ENCODE measurements around the gene CDK16.

Gene CDK16
- 44.6 to 98.1 (median 48.7) reads per million in 9 experiments for total RNA-seq

- DNase-seq (peak in 2 of 3 experiments; percentile 52 to 57), ATAC-seq (replicated peaks) (peak; percentile 40)
- Mint-ChIP-seq H3K4me1 (ENCODE audit: low read depth in 2 of 2) (peaks cover 33 to 40% of the 10 kb centered on the region in 2 donors), H3K27ac (peak within 1 kb of the TSS; percentile 99), H3K9me3 (no peaks in the 10 kb centered on the region), H3K4me3 (peak within 1 kb of the TSS; percentile 89), H3K27me3 (no peaks in the 10 kb centered on the region), H3K36me3 (ENCODE audit: insufficient read depth) (peaks cover 56% of the 10 kb centered on the region)
These were observed at the start of gene CDK16 for GRCh38 chrX:47218280-47218919. CDK16 (plus strand) TSS chrX:47218681; CDS start chrX:47223558, 4,877 bp downstream.

GRCh38 chrX:47169273-47169672 lies 49.2 kb upstream of the CDK16 start:
- H3K4me3 Mint-ChIP-seq, result no peak overlapping the region
- ATAC-seq (replicated peaks) (no peak), DNase-seq (no peak)
- H3K27ac Mint-ChIP-seq, result peak overlapping the region in 1 of 2 donors; percentile 41
- peaks cover 4 to 5% of the 10 kb centered on the region in 2 donors for H3K4me1 Mint-ChIP-seq (ENCODE audit: low read depth in 2 of 2)
- no peaks in the 10 kb centered on the region for H3K9me3 Mint-ChIP-seq
- H3K36me3 Mint-ChIP-seq (ENCODE audit: insufficient read depth), result peaks cover 38% of the 10 kb centered on the region
- H3K27me3 Mint-ChIP-seq, result no peaks in the 10 kb centered on the region

- DNase-seq, result no peak
- H3K36me3 Mint-ChIP-seq (ENCODE audit: insufficient read depth), result peaks cover 36% of the 10 kb centered on the region
- peak overlapping the region in 1 of 2 donors; percentile 76 for H3K27ac Mint-ChIP-seq
- no peaks in the 10 kb centered on the region for H3K27me3 Mint-ChIP-seq
- no peaks in the 10 kb centered on the region for H3K9me3 Mint-ChIP-seq
- no peak for ATAC-seq (replicated peaks)
- H3K4me3 Mint-ChIP-seq, result no peak overlapping the region
- peaks cover 4 to 5% of the 10 kb centered on the region in 2 donors for H3K4me1 Mint-ChIP-seq (ENCODE audit: low read depth in 2 of 2)
These were observed 48.6 kb upstream of the CDK16 start for GRCh38 chrX:47169726-47170515.

- peaks cover 32% of the 10 kb centered on the region for H3K36me3 Mint-ChIP-seq (ENCODE audit: insufficient read depth)
- DNase-seq (no peak), ATAC-seq (replicated peaks) (no peak)
- no peaks in the 10 kb centered on the region for H3K27me3 Mint-ChIP-seq
- H3K4me3 Mint-ChIP-seq, result no peak overlapping the region
- H3K4me1 Mint-ChIP-seq (ENCODE audit: low read depth in 2 of 2), result peaks cover 4 to 5% of the 10 kb centered on the region in 2 donors
- no peak overlapping the region for H3K27ac Mint-ChIP-seq
- H3K9me3 Mint-ChIP-seq, result no peaks in the 10 kb centered on the region
These were observed 47.4 kb upstream of the CDK16 start for GRCh38 chrX:47170861-47171692.

- H3K27me3 Mint-ChIP-seq, result no peaks in the 10 kb centered on the region
- no peak overlapping the region for H3K27ac Mint-ChIP-seq
- no peaks in the 10 kb centered on the region for H3K9me3 Mint-ChIP-seq
- ATAC-seq (replicated peaks) (no peak), DNase-seq (no peak)
- peaks cover 4 to 5% of the 10 kb centered on the region in 2 donors for H3K4me1 Mint-ChIP-seq (ENCODE audit: low read depth in 2 of 2)
- peaks cover 33% of the 10 kb centered on the region for H3K36me3 Mint-ChIP-seq (ENCODE audit: insufficient read depth)
- H3K4me3 Mint-ChIP-seq, result no peak overlapping the region
These were observed 46.5 kb upstream of the CDK16 start for GRCh38 chrX:47171996-47172395.

- DNase-seq, result no peak
- ATAC-seq (replicated peaks), result no peak
- no peaks in the 10 kb centered on the region for H3K9me3 Mint-ChIP-seq
- no peak overlapping the region for H3K27ac Mint-ChIP-seq
- no peak overlapping the region for H3K4me3 Mint-ChIP-seq
- peaks cover 4 to 5% of the 10 kb centered on the region in 2 donors for H3K4me1 Mint-ChIP-seq (ENCODE audit: low read depth in 2 of 2)
- peaks cover 36% of the 10 kb centered on the region for H3K36me3 Mint-ChIP-seq (ENCODE audit: insufficient read depth)
- H3K27me3 Mint-ChIP-seq, result no peaks in the 10 kb centered on the region
These were observed 45.9 kb upstream of the CDK16 start for GRCh38 chrX:47172549-47172948.

- no peak overlapping the region for H3K4me3 Mint-ChIP-seq
- DNase-seq (no peak), ATAC-seq (replicated peaks) (no peak)
- H3K27me3 Mint-ChIP-seq, result no peaks in the 10 kb centered on the region
- H3K9me3 Mint-ChIP-seq, result no peaks in the 10 kb centered on the region
- peak overlapping the region in 1 of 2 donors; percentile 73 for H3K27ac Mint-ChIP-seq
- peaks cover 43% of the 10 kb centered on the region for H3K36me3 Mint-ChIP-seq (ENCODE audit: insufficient read depth)
- peaks cover 0 to 5% of the 10 kb centered on the region in 2 donors for H3K4me1 Mint-ChIP-seq (ENCODE audit: low read depth in 2 of 2)
These were observed 45.3 kb upstream of the CDK16 start for GRCh38 chrX:47172971-47173792.

GRCh38 chrX:47174376-47174775 lies 44.1 kb upstream of the CDK16 start:
- H3K36me3 Mint-ChIP-seq (ENCODE audit: insufficient read depth), result peaks cover 50% of the 10 kb centered on the region
- no peaks in the 10 kb centered on the region for H3K27me3 Mint-ChIP-seq
- H3K4me3 Mint-ChIP-seq, result no peak overlapping the region
- peak overlapping the region in 1 of 2 donors; percentile 17 for H3K27ac Mint-ChIP-seq
- DNase-seq, result no peak
- H3K4me1 Mint-ChIP-seq (ENCODE audit: low read depth in 2 of 2), result no peaks in the 10 kb centered on the region
- no peaks in the 10 kb centered on the region for H3K9me3 Mint-ChIP-seq
- ATAC-seq (replicated peaks), result no peak

GRCh38 chrX:47174846-47175587 lies 43.5 kb upstream of the CDK16 start:
- DNase-seq, result no peak
- no peak overlapping the region for H3K4me3 Mint-ChIP-seq
- H3K9me3 Mint-ChIP-seq, result no peaks in the 10 kb centered on the region
- peaks cover 49% of the 10 kb centered on the region for H3K36me3 Mint-ChIP-seq (ENCODE audit: insufficient read depth)
- H3K4me1 Mint-ChIP-seq (ENCODE audit: low read depth in 2 of 2), result no peaks in the 10 kb centered on the region
- no peak for ATAC-seq (replicated peaks)
- H3K27ac Mint-ChIP-seq, result no peak overlapping the region
- H3K27me3 Mint-ChIP-seq, result no peaks in the 10 kb centered on the region

GRCh38 chrX:47175588-47175980 lies 42.9 kb upstream of the CDK16 start:
- no peak overlapping the region for H3K27ac Mint-ChIP-seq

GRCh38 chrX:47176101-47176740 lies 42.3 kb upstream of the CDK16 start:
- Mint-ChIP-seq H3K27me3 (no peaks in the 10 kb centered on the region), H3K27ac (no peak overlapping the region), H3K4me3 (no peak overlapping the region), H3K36me3 (ENCODE audit: insufficient read depth) (peaks cover 49% of the 10 kb centered on the region), H3K4me1 (ENCODE audit: low read depth in 2 of 2) (no peaks in the 10 kb centered on the region), H3K9me3 (no peaks in the 10 kb centered on the region)
- no peak for DNase-seq
- no peak for ATAC-seq (replicated peaks)

More at GRCh38 chrX:47175588-47175980, 42.9 kb upstream of the CDK16 start:
- Mint-ChIP-seq H3K4me1 (ENCODE audit: low read depth in 2 of 2) (no peaks in the 10 kb centered on the region), H3K36me3 (ENCODE audit: insufficient read depth) (peaks cover 47% of the 10 kb centered on the region), H3K4me3 (no peak overlapping the region), H3K9me3 (no peaks in the 10 kb centered on the region), H3K27me3 (no peaks in the 10 kb centered on the region)
- ATAC-seq (replicated peaks) (no peak), DNase-seq (no peak)

- no peaks in the 10 kb centered on the region for H3K27me3 Mint-ChIP-seq
- H3K9me3 Mint-ChIP-seq, result no peaks in the 10 kb centered on the region
- peaks cover 50% of the 10 kb centered on the region for H3K36me3 Mint-ChIP-seq (ENCODE audit: insufficient read depth)
- no peak overlapping the region for H3K4me3 Mint-ChIP-seq
- no peak for ATAC-seq (replicated peaks)
- no peaks in the 10 kb centered on the region for H3K4me1 Mint-ChIP-seq (ENCODE audit: low read depth in 2 of 2)
- no peak for DNase-seq
- no peak overlapping the region for H3K27ac Mint-ChIP-seq
These were observed 41.4 kb upstream of the CDK16 start for GRCh38 chrX:47177079-47177478.

Measured in effector memory CD8-positive, alpha-beta T cell (primary cell).